GM12891 (cell line): Measurements from ENCODE around the gene RBM22.

Source experiments
- POLR2A ChIP-seq: IDR thresholded peaks from 2 replicates; pipeline ENCODE4 v1.6.1; 2011; ENCODE audit warnings: low read depth, low read length, control low read depth
- POLR2AphosphoS5 ChIP-seq: IDR thresholded peaks from 2 replicates; pipeline ENCODE4 v1.6.1; 2011; ENCODE audit warnings: low read depth, low read length, control low read depth
- SPI1 ChIP-seq: IDR thresholded peaks from 2 replicates; pipeline ENCODE4 v1.6.1; 2011; ENCODE audit warnings: low read depth, low read length, control low read depth
- TAF1 ChIP-seq: IDR thresholded peaks from 2 replicates; pipeline ENCODE4 v1.6.1; 2011; ENCODE audit warnings: low read depth, low read length, control low read depth

- TF ChIP-seq POLR2AphosphoS5 (no peak), POLR2A (no peak), TAF1 (no peak), SPI1 (no peak)
Observed at GRCh38 chr5:150659360-150660107, 41.3 kb downstream of the RBM22 start.
